Measurements from ENCODE around the gene RAB31. TPM values are rescaled to one million over a fixed set of nuclear protein-coding genes. Genes with fewer than 3 reads are reported as not detected.
"Not testable (repeated sequence)": the region's sequence is repeated elsewhere in the genome, so short reads cannot be mapped to it uniquely, and the experiment has no call there.

Gene RAB31
- polyA plus RNA-seq (ENCODE audit: insufficient read length in 4 of 4) = 10 to 100 TPM; 27.0 to 39.1 (median 32.4) TPM

- DNase-seq (ENCODE audit: low read depth in 4 of 4, low spot score in 3 of 4) = peak in 3 of 4 donors; percentile 56 to 59 (median 59)
These were observed at the start of gene RAB31 for GRCh38 chr18:9708057-9708433. TSS of gene RAB31 (plus strand) at chr18:9708301. CDS start at chr18:9708406, 105 bp downstream.

DNA sequence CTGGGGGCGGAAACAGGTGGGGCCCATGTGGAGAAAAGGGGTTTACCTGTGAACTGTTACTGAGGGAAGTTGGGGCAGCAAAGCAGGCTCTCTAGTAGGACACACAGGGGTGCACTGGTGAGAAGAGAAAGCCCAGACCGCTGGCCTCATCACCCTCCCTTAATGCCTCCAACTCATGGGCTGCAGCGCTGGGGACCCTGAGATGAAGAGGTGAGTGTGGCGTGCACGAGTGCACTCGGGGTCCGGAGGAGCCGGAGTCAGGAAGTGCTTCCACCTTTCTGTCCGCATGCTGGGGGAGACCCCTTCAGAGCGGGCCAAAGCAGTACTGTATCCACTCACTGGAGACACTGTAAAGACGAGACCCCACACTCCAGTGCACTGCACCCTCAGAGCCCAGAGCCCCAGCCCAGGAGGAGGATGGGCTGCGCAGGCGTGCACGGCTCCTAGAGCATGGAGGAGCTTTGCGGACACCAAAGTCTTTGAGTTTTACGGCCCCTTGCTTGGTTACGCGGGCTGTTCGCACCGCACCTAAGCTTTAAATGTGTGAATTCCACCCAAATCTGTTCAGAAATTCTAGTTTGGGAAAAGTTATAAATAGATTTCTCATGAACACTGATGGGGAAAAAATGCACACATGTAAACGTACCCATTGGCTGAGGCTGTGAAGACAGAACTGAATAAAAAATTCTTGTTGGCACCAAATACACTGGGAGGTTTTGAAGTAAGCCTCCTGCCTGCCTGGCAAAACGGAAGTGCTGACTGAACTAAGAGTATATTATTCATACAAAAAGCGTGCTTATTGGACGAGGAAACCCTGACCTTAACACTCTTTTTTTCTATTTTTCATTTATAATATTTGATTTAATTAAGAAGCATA, 48.4 kb upstream of the RAB31 start:
- no peak for DNase-seq (ENCODE audit: low read depth in 4 of 4, low spot score in 3 of 4)

GRCh38 chr18:9661564-9661963, 46.5 kb upstream of the RAB31 start:
- DNase-seq (ENCODE audit: low read depth in 4 of 4, low spot score in 3 of 4) = no peak

DNA sequence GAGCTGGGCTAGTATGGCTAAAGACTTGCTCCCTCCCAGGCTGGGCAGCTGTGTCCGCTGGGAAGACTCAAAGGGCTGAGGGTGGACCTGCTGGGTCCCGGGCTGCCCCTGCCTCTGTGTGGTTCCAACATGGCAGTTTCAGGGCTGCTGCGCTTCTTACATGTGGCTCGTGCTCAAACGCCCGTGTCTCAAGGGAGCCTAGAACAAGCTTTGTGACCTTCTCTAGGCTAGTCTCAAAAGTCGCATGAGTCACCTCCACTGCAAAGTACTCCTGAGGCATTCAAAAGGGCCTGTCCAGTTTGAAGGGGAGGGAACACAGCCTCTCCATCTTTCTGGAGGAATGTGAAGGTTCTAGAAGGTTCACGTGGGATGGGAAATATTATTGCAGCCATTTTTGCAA, 44.7 kb upstream of the RAB31 start:
- DNase-seq (ENCODE audit: low read depth in 4 of 4, low spot score in 3 of 4) = no peak

- DNase-seq (ENCODE audit: low read depth in 4 of 4, low spot score in 3 of 4) = no peak
These were observed 42.8 kb upstream of the RAB31 start for GRCh38 chr18:9665314-9665713.

GRCh38 chr18:9666548-9666947, 41.6 kb upstream of the RAB31 start:
- no peak for DNase-seq (ENCODE audit: low read depth in 4 of 4, low spot score in 3 of 4)

GRCh38 chr18:9669016-9669415, 39.1 kb upstream of the RAB31 start:
- no peak for DNase-seq (ENCODE audit: low read depth in 4 of 4, low spot score in 3 of 4)

GRCh38 chr18:9671214-9671613, 36.9 kb upstream of the RAB31 start:
- no peak for DNase-seq (ENCODE audit: low read depth in 4 of 4, low spot score in 3 of 4)

GRCh38 chr18:9673296-9674251, 34.5 kb upstream of the RAB31 start:
- DNase-seq (ENCODE audit: low read depth in 4 of 4, low spot score in 3 of 4) = no peak

GRCh38 chr18:9678216-9678615, 29.9 kb upstream of the RAB31 start:
- not testable (repeated sequence) for DNase-seq (ENCODE audit: low read depth in 4 of 4, low spot score in 3 of 4)

DNA sequence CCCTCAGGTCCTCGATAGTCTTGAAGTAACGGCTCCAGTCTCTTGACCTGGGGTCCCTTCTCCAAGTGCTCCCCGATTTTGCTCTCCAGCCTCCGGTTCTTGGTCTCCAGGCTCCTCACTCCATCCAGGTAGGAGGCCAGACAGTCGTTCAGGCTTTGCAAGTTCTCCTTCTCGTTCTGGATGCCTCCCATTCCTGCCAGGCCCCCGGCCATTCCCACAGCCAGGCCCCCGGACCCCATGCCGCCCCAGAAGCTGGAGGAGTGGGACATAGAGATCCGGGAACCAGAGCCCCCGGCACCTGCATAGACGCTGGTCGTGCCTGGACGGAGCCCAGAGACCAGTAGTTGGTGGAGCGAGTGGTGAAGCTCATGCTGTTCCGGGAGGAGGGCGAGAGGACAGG, 29.0 kb upstream of the RAB31 start:
- DNase-seq (ENCODE audit: low read depth in 4 of 4, low spot score in 3 of 4) = no peak

GRCh38 chr18:9681217-9681616, 26.9 kb upstream of the RAB31 start:
- DNase-seq (ENCODE audit: low read depth in 4 of 4, low spot score in 3 of 4) = no peak

- DNase-seq (ENCODE audit: low read depth in 4 of 4, low spot score in 3 of 4) = no peak
These were observed 25.5 kb upstream of the RAB31 start for GRCh38 chr18:9682572-9682971.

DNA sequence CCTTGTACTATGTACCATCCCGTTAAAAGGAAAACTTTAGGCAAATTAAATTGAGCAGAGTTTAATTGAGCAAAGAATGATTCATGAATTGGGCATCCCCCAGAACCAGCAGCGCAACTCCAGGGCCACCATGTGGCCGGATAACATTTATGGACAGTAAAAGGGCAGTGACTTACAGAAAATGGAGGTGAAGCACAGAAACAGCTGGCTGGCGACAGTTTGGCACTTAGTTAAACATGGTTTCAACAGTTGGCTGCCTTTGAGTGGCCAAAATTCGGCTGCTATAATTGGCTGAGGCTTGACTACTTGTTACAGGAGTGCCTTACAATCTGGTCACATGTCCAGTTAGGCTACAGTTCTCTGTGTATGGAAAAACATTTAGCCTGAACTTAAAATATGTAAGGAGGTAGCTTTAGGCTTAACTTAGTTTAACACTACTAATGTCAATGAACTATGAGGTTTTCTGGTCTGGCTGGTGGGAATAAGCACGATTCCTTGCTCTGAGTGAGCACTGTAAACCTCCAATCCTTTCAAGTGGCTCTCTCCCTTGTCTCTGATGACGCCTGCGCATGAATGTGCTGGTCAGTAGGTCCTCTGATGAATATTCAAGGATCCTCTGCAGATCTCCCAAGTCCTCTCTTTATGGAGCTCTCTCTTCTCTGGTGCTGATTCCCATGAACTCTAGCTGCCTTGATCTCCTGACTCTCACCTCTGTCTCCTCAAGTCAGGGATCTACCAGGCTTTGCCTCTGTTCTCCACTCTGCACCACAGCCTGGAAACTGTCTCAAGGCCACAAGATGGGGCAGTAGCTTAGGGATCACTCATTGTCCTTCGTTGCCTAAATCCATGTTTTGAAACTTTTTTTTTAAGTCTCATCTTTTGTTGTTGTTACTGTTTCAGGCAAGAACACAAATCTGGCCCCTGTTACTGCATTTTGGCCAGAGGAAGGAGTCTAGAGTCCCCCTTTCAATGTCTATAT, 24.4 kb upstream of the RAB31 start:
- no peak for DNase-seq (ENCODE audit: low read depth in 4 of 4, low spot score in 3 of 4)

GRCh38 chr18:9684881-9685614, 23.1 kb upstream of the RAB31 start:
- no peak for DNase-seq (ENCODE audit: low read depth in 4 of 4, low spot score in 3 of 4)

DNA sequence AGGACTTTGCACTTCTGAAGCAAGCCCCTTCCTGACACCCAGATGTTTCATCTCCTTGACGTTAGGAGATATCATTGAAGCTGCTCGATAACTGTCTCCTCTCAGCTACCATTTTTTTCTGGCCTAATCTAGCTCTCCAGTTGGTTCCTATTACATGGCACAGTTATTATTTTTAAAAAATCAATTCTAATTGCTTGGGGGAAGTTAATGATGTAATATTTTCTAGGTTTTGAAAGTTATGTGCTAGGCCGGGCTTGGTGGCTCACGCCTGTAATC, 22.5 kb upstream of the RAB31 start:
- DNase-seq (ENCODE audit: low read depth in 4 of 4, low spot score in 3 of 4) = no peak

DNA sequence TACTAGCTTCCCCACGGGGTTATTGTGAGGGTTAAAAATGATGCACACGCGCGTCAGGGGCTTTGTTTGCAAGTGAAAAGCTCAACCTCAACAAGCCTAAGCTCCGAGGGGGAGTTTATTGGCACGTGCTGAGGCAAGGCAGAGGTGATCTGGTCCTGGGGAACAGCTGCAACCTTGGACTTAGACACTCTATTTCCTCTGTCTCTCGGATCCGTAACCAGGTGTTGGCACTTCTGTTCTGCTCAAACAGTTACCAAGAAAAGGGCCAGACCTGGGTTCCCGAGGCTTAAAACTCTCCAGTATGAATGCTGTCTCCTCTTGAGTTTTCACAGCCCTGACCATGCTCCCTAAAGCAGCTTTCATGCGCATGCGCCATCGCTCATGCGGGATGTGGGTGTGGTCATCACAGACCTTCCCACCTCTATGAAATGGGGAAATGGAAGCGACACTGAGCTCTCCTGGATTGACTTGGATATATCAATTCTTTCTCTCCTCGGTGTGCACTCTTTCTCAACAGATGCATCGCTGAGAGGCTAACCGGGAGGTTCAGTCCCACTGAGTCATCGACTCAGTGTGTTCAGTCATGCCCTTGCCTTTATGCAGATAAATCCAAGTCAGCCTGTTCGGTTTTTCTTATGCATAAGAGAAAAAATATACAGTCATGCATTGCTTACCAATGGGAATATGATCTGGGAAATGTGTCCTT, 19.9 kb upstream of the RAB31 start:
- no peak for DNase-seq (ENCODE audit: low read depth in 4 of 4, low spot score in 3 of 4)

DNA sequence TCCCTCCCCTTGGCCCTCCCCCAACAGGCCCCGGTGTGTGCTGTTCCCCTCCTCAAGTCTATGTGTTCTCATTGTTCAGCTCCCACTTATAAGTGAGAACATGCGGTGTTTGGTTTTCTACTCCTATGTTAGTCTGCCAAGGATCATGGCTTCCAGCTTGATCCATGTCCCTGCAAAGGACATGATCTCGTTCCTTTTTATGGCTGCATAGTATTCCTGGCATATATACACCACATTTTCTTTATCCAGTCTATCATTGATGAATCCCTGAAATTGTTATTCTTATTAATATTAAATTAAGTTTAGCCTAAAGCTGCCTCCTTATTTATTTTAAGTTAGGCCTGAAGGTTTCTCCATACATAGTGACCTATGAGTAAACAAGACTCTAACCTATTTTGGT, 18.8 kb upstream of the RAB31 start:
- no peak for DNase-seq (ENCODE audit: low read depth in 4 of 4, low spot score in 3 of 4)
